Hematopoietic multipotent progenitor cell treated with erythropoietin and hydrocortisone succinate and interleukin-3 and kit ligand, for 15 days (in vitro differentiated cells): ENCODE data around the gene DLX5.
"Not testable (repeated sequence)": the region's sequence is repeated elsewhere in the genome, so short reads cannot be mapped to it uniquely, and the experiment has no call there.

Experiments used
- DNase-seq: peaks from one replicate; pipeline ENCODE4 v3.0.0-alpha.2; 2015; ENCODE audit warnings: low spot score

Gene DLX5

GRCh38 chr7:97024209-97025129 is at the start of gene DLX5:
Gene DLX5 (minus strand): TSS chr7:97024831. CDS start chr7:97024623, 208 bp downstream.
- DNase-seq: no peak

DNA sequence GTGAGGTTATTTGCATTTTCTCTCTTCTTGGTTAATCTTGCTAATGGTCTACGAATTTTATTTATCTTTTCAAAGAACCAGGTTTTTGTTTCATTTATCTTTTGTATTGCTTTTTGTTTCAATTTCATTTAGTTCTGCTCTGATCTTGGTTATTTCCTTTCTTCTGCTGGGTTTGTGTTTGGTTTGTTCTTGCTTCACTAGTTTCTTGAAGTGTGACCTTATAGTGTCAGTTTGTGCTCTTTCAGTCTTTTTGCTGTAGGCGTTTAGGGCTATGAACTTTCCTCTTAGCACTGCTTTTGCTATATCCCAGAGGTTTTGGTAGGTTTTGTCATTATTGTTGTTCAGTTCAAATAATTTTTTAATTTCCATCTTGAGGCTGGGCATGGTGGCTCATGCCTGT is 47.4 kb upstream of the DLX5 start:
- not testable (repeated sequence) for DNase-seq

DNA sequence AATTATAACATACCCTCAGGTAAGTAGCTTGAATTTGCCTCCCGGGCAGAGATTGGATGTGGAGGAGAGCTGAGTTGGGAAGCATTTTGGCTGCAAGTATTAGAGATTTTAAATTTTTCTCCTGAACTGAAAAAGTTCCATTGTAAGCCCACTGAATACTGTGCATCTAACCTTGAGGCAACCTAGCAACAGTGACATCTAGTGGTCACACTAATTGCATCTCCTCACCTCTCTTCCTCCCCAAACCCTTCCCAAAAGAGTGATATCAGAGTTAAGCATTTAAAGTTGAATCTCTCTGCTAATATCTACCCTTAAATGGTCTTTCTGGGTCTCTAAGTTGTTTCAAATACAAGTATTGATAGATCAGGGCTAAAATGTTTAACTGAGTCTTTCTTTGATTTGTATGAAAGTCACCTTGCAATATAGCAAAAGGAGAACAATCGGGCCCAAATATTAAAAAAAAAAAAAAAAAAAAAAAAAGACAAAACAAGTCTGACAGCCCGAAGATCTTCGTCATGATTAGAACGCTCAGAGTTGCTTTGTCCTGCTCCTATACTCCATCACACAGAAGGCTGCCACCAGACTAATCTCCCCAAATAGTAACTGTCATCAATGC is 40.4 kb upstream of the DLX5 start:
- DNase-seq: peak; percentile 34

- no peak for DNase-seq
Measured at GRCh38 chr7:97064020-97064419, 39.4 kb upstream of the DLX5 start.

GRCh38 chr7:97043281-97043680 is 18.6 kb upstream of the DLX5 start:
- no peak for DNase-seq

GRCh38 chr7:97039374-97040065 is 14.9 kb upstream of the DLX5 start:
- no peak for DNase-seq

DNA sequence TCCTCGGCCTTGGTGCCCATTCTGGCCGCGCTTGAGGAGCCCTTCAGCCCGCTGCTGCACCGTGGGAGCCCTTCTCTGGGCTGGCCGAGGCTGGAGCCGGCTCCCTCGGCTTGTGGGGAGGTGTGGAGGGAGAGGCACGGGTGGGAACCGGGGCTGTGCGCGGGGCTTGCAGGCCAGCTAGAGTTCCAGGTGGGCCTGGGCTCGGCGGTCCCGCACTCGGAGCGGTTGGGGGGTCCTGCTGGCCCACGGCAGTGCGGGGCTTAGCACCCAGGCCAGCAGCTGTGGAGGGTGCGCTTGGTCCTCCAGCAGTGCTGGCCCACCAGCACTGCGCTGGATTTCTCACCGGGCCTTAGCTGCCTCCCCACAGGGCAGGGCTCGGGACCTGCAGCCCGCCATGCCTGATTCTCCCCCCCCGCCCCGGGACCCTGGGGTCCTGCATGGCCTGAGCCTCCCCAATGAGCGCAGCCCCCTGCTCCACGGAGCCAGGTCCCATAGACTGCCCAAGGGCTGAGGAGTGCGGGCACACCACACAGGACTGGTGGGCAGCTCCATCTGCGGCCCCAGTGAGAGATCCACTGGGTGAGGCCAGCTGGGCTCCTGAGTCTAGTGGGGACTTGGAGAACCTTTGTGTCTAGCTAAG is 9.7 kb upstream of the DLX5 start:
- not testable (repeated sequence) for DNase-seq

- DNase-seq: peak; percentile 12
Measured at GRCh38 chr7:97027427-97028234, 3.0 kb upstream of the DLX5 start.

GRCh38 chr7:97026715-97027426 is 2.2 kb upstream of the DLX5 start:
- no peak for DNase-seq

GRCh38 chr7:97025983-97026714 is 1.5 kb upstream of the DLX5 start:
- DNase-seq: no peak

GRCh38 chr7:97025130-97025499 is 484 bp upstream of the DLX5 start:
- DNase-seq: no peak

DNA sequence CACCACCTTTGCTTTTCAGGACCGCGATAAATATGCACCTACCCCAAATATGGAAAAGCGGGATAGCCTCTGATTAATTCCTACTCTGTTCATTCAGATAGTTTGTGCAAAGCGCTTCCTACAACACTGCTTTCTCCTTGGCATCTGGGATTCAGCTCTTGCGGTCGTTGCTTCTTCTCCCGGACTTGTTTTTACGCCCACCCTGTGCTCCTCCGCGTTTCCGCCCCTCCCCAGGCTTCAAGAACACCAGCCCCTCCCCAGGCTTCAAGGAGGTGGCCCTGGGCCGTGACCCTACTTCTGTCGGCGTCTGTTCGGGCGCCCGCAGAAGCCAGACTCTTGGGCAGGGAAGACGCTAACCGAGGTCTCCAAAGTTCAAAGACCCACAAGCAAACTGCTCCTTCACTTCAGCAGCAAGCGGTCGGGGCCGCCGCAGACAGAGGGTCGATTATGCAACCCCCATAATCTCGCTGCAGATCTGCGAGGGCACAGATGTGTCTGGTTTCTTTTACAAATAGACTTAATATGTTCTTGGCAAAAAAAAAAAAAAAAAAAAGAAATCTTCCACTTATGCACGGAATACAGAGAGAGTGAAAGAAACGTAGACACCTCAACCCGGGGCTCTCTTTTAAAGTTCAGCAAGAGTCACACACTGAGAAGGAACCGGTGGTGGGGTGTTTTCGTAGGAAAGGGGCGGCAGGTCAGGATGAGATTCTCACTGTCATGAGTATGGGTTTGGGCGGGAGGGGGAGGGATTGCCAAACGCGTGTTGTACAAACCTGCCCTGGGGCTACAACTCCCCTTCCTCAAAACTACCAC is 1.9 kb downstream of the DLX5 start:
- no peak for DNase-seq

- no peak for DNase-seq
Measured at GRCh38 chr7:97021747-97022490, 2.7 kb downstream of the DLX5 start.

DNA sequence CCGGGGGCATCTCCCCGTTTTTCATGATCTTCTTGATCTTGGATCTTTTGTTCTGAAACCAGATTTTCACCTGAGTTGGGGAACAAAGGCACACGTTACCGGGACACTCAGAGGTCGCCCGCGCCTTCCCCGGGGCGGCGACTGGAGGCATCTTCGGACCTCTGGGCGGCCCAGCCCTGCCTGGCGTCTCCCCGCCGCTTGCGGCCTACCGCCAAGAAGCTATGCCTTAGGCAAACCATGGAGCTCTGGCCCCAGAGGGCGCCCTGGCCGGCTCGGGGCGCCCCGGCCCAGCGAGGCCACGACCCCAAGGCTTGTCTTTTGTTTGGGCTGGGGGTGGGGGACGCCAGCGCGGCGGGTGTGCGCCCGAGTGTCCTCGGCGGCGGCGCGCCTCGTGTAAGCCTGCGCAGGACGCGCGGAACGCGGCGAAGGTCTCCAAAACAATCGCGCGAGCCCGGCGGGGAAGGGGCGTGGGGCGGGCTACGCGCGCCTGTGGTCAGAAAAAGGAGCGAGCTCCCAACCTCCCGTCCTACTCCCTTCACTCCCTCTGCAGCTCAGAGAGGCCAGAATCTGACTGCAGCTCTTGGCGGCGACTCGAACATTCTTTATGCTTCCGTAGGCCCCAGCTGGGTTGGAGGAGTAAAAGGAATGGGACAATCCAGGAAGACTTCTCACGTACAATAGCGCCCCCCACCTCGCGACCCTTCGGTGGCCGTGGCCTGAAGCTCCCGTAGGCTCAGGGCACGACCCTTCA is 3.5 kb downstream of the DLX5 start:
- DNase-seq: no peak

DNA sequence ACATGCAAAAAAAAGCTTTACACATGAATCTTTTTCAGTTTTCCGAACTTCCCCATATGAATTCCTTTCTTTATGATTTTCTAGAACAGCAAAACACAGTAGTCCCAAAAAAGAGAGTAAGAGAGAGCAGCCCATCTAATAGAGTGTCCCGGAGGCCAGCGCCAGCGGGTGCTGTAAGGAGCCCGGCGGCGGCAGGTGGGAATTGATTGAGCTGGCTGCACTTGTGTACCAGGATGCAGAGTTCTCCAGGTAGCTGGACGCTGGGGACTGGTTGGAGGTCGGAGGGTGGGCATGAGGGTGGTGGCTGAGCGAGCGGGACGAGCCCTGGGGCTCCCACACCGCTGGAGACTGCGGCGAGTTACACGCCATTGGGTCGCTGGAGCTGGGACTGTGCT is 4.0 kb downstream of the DLX5 start:
- no peak for DNase-seq

- no peak for DNase-seq
Measured at GRCh38 chr7:97019710-97020225, 4.9 kb downstream of the DLX5 start.

GRCh38 chr7:97018791-97019531 is 5.7 kb downstream of the DLX5 start:
- no peak for DNase-seq
